Fibroblast of mammary gland (primary cell): ENCODE data around the gene USP12.
A peak's percentile ranks its signal among the peaks of the same experiment; 100 is the strongest.

Experiments
- DNase-seq: peaks from one replicate; pipeline ENCODE4 v3.0.0-alpha.2; 2010; ENCODE audit warnings: low read depth
- H3K4me3 ChIP-seq: 2 replicates; pipeline ENCODE4 v1.5.1; 2011; ENCODE audit warnings: low read depth, mild to moderate bottlenecking, low read length, moderate library complexity; ENCODE audit not compliant: control insufficient read depth
- TF ChIP-seq, protein P1 (sequence below): conservative IDR thresholded peaks from 2 replicates; pipeline ENCODE4 v1.5.1; 2011; ENCODE audit warnings: low read depth, low read length, inconsistent platforms; ENCODE audit not compliant: control insufficient read depth, insufficient read depth

USP12 gene

DNA sequence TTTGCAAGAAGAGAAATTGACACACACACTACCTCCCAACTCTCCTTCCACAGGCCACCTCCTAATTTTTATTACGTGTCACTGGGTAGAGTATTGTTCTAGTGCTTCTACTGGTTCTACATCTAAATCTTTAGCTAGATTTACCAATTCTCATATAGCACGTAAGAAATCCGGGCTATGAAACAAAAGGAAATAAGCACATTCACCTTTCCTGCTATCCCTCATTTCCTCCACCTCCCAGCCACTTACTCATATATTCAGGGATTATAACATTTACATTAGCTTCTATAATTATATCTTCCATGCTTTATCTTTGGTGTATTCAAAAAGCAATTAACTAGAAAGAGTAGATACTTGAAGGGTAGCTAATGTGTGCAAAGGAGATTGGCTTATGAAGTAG is 39.7 kb downstream of the USP12 start:
- TF ChIP-seq, protein P1, sequence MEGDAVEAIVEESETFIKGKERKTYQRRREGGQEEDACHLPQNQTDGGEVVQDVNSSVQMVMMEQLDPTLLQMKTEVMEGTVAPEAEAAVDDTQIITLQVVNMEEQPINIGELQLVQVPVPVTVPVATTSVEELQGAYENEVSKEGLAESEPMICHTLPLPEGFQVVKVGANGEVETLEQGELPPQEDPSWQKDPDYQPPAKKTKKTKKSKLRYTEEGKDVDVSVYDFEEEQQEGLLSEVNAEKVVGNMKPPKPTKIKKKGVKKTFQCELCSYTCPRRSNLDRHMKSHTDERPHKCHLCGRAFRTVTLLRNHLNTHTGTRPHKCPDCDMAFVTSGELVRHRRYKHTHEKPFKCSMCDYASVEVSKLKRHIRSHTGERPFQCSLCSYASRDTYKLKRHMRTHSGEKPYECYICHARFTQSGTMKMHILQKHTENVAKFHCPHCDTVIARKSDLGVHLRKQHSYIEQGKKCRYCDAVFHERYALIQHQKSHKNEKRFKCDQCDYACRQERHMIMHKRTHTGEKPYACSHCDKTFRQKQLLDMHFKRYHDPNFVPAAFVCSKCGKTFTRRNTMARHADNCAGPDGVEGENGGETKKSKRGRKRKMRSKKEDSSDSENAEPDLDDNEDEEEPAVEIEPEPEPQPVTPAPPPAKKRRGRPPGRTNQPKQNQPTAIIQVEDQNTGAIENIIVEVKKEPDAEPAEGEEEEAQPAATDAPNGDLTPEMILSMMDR: no peak
- no peak for DNase-seq
- H3K4me3 ChIP-seq: no peak overlapping the region

DNA sequence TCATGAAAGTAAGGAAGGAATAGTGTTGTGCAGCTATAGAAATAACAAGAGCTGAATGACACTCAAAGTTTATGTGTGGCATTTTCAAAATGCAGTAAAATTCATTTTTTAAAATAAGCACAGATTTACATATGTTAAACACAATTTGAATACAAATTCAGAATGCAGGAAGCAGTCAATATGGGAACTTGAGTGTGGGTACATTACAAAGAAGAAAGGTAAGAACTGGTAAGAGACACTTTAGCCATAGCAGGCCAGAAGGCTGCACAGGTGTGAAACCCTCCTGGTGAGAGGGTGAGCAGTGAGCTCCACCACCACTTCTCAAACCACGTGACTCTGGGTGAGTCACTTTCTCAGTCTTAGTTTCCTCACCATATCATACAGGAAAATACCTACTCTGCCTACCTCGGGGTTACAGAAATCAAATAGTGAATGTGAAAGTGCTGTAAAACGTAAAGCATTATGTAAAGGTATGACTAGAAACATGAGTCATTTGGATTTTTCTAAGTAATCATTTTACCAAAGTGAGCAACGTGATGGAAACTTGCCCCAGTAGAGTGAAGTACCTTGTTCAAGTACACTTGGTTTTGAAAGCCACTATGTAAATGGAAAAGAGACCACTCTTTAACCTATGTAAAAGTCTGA is 40.5 kb downstream of the USP12 start:
- TF ChIP-seq, protein P1: no peak
- H3K4me3 ChIP-seq: no peak overlapping the region
- peak; percentile 65 for DNase-seq

- DNase-seq: peak; percentile 91
- no peak overlapping the region for H3K4me3 ChIP-seq
- TF ChIP-seq, protein P1: no peak
These were observed 41.2 kb downstream of the USP12 start for GRCh38 chr13:27130223-27130978.

DNA sequence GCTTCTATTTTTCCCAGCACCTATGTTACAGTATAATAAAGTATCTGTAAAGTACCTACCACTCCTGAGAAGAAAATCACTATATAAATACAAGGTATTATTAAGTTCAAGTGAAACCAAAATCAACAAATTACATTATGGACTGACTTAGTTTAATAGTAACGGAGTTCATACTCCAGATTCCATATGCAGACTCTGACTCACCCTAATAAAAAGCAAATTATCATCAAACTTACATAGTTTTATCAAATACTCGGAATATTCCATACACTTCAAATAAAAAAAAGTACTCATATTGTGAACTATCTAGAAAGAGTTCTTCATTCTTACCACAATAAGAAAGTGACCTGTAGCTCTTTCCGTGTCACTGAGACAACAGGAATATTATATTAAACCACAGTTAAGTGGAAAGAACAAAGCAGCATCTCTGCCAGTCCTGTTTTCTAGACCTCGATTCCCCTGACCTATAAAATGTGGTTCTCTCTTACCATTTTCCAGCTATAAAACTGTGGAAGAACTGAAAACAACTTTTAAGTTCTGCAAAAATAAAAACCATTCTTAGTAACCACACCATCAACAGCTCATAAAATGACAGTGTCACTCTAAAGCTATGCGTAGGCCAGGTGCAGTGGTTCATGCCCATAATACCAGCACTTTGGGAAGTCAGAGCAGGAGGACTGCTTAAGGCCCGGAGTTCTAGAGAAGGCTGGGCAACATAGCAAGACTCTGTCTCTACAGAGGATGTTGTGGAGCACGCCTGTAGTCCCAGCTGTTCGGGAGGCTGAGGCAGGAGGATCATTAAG is 42.6 kb downstream of the USP12 start:
- TF ChIP-seq, protein P1: no peak
- no peak for DNase-seq
- no peak overlapping the region for H3K4me3 ChIP-seq

- H3K4me3 ChIP-seq: no peak overlapping the region
- TF ChIP-seq, protein P1: no peak
- DNase-seq: no peak
These were observed 44.8 kb downstream of the USP12 start for GRCh38 chr13:27126859-27127258.

- no peak for DNase-seq
- H3K4me3 ChIP-seq: no peak overlapping the region
- TF ChIP-seq, protein P1: no peak
These were observed 46.0 kb downstream of the USP12 start for GRCh38 chr13:27125357-27126282.
